ENCODE results near the gene OR2A25. TPM values are rescaled to one million over a fixed set of nuclear protein-coding genes. Genes with fewer than 3 reads are reported as not detected.

The OR2A25 gene, protein sequence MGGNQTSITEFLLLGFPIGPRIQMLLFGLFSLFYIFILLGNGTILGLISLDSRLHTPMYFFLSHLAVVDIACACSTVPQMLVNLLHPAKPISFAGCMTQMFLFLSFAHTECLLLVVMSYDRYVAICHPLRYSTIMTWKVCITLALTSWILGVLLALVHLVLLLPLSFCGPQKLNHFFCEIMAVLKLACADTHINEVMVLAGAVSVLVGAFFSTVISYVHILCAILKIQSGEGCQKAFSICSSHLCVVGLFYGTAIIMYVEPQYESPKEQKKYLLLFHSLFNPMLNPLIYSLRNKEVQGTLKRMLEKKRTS
- total RNA-seq (2021) (not detected in 3 replicates), Bru-seq, nascent RNA (not detected)
- long read RNA-seq, experiment 1: 0 reads
- long read RNA-seq, experiment 2: 0 reads
- long read RNA-seq, experiment 3: 0 reads

DNA sequence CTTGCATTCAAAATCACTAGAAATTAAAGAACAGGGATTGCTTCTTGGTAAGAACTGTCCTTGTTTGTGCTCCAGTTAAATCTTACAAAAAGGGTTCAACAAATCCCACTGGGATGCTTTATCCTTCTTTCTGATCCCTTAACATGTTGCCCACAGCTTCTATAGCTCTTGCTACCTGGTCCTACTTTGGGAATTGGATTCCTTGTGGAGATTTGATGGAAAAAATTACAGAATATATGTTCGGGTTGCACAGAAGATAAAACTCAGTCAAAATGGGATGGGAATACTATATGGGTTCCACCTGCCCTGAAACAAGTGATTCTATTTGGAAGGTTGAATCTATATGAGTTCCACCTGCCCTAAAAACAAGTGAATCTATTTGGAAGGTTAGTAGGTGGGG, at the start of gene OR2A25:
TSS of gene OR2A25 (plus strand) at position 301 of the 400 bp plus-strand sequence. CDS start 4,409 bp downstream, outside the sequence.
- no peaks in the 10 kb centered on the region for H3K27me3 Mint-ChIP-seq (ENCODE audit: low read depth)
- ChIA-PET CTCF (interaction anchor here (1.1 kb wide), 1 partner anchor 58 kb away, joined by 4 read pairs; no protein-coding TSS in a partner anchor), POLR2A (no interaction called here)
- no peak within 1 kb of the TSS for H3K4me3 Mint-ChIP-seq
- peaks cover 8% of the 10 kb centered on the region for H3K9me3 Mint-ChIP-seq
- ATAC-seq (no peak), DNase-seq (ENCODE audit: low spot score) (no peak)
- no peak within 1 kb of the TSS for H3K27ac Mint-ChIP-seq
- no peaks in the 10 kb centered on the region for H3K36me3 Mint-ChIP-seq
- TF ChIP-seq CBFB (CRISPR knock-in tag; IDR thresholded peaks at IDR 0.05; ENCODE audit: low read depth): no peak
- TF ChIP-seq, protein P1, sequence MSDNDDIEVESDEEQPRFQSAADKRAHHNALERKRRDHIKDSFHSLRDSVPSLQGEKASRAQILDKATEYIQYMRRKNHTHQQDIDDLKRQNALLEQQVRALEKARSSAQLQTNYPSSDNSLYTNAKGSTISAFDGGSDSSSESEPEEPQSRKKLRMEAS (CRISPR knock-in tag; IDR thresholded peaks at IDR 0.05): no peak
- TF ChIP-seq, protein P2, sequence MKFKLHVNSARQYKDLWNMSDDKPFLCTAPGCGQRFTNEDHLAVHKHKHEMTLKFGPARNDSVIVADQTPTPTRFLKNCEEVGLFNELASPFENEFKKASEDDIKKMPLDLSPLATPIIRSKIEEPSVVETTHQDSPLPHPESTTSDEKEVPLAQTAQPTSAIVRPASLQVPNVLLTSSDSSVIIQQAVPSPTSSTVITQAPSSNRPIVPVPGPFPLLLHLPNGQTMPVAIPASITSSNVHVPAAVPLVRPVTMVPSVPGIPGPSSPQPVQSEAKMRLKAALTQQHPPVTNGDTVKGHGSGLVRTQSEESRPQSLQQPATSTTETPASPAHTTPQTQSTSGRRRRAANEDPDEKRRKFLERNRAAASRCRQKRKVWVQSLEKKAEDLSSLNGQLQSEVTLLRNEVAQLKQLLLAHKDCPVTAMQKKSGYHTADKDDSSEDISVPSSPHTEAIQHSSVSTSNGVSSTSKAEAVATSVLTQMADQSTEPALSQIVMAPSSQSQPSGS (CRISPR knock-in tag; IDR thresholded peaks at IDR 0.05; ENCODE audit: borderline replicate concordance, low read depth): no peak
- TF ChIP-seq, protein P3, sequence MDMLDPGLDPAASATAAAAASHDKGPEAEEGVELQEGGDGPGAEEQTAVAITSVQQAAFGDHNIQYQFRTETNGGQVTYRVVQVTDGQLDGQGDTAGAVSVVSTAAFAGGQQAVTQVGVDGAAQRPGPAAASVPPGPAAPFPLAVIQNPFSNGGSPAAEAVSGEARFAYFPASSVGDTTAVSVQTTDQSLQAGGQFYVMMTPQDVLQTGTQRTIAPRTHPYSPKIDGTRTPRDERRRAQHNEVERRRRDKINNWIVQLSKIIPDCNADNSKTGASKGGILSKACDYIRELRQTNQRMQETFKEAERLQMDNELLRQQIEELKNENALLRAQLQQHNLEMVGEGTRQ (CRISPR knock-in tag; IDR thresholded peaks at IDR 0.05): no peak
- TF ChIP-seq ZBTB21 (CRISPR knock-in tag; IDR thresholded peaks at IDR 0.05; ENCODE audit: borderline replicate concordance): no peak
- TF ChIP-seq, protein P4, sequence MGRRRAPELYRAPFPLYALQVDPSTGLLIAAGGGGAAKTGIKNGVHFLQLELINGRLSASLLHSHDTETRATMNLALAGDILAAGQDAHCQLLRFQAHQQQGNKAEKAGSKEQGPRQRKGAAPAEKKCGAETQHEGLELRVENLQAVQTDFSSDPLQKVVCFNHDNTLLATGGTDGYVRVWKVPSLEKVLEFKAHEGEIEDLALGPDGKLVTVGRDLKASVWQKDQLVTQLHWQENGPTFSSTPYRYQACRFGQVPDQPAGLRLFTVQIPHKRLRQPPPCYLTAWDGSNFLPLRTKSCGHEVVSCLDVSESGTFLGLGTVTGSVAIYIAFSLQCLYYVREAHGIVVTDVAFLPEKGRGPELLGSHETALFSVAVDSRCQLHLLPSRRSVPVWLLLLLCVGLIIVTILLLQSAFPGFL (CRISPR knock-in tag; IDR thresholded peaks at IDR 0.05; ENCODE audit: borderline replicate concordance): no peak
- no peak for TF ChIP-seq ZNF138 (CRISPR knock-in tag; conservative IDR thresholded peaks at IDR 0.05)
- no peak for TF ChIP-seq FOXP1 (CRISPR knock-in tag; IDR thresholded peaks at IDR 0.05; ENCODE audit: borderline replicate concordance)
- TF ChIP-seq OVOL2 (CRISPR knock-in tag; IDR thresholded peaks at IDR 0.05; ENCODE audit: borderline replicate concordance): no peak
- TF ChIP-seq, protein P5, sequence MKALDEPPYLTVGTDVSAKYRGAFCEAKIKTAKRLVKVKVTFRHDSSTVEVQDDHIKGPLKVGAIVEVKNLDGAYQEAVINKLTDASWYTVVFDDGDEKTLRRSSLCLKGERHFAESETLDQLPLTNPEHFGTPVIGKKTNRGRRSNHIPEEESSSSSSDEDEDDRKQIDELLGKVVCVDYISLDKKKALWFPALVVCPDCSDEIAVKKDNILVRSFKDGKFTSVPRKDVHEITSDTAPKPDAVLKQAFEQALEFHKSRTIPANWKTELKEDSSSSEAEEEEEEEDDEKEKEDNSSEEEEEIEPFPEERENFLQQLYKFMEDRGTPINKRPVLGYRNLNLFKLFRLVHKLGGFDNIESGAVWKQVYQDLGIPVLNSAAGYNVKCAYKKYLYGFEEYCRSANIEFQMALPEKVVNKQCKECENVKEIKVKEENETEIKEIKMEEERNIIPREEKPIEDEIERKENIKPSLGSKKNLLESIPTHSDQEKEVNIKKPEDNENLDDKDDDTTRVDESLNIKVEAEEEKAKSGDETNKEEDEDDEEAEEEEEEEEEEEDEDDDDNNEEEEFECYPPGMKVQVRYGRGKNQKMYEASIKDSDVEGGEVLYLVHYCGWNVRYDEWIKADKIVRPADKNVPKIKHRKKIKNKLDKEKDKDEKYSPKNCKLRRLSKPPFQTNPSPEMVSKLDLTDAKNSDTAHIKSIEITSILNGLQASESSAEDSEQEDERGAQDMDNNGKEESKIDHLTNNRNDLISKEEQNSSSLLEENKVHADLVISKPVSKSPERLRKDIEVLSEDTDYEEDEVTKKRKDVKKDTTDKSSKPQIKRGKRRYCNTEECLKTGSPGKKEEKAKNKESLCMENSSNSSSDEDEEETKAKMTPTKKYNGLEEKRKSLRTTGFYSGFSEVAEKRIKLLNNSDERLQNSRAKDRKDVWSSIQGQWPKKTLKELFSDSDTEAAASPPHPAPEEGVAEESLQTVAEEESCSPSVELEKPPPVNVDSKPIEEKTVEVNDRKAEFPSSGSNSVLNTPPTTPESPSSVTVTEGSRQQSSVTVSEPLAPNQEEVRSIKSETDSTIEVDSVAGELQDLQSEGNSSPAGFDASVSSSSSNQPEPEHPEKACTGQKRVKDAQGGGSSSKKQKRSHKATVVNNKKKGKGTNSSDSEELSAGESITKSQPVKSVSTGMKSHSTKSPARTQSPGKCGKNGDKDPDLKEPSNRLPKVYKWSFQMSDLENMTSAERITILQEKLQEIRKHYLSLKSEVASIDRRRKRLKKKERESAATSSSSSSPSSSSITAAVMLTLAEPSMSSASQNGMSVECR (CRISPR knock-in tag; IDR thresholded peaks at IDR 0.05; ENCODE audit: borderline replicate concordance): no peak
- TF ChIP-seq SOX15 (CRISPR knock-in tag; IDR thresholded peaks at IDR 0.05): no peak
- TF ChIP-seq, protein P6, sequence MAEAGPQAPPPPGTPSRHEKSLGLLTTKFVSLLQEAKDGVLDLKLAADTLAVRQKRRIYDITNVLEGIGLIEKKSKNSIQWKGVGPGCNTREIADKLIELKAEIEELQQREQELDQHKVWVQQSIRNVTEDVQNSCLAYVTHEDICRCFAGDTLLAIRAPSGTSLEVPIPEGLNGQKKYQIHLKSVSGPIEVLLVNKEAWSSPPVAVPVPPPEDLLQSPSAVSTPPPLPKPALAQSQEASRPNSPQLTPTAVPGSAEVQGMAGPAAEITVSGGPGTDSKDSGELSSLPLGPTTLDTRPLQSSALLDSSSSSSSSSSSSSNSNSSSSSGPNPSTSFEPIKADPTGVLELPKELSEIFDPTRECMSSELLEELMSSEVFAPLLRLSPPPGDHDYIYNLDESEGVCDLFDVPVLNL (CRISPR knock-in tag; IDR thresholded peaks at IDR 0.05; ENCODE audit: borderline replicate concordance, low read depth): no peak
- TF ChIP-seq, protein P7, sequence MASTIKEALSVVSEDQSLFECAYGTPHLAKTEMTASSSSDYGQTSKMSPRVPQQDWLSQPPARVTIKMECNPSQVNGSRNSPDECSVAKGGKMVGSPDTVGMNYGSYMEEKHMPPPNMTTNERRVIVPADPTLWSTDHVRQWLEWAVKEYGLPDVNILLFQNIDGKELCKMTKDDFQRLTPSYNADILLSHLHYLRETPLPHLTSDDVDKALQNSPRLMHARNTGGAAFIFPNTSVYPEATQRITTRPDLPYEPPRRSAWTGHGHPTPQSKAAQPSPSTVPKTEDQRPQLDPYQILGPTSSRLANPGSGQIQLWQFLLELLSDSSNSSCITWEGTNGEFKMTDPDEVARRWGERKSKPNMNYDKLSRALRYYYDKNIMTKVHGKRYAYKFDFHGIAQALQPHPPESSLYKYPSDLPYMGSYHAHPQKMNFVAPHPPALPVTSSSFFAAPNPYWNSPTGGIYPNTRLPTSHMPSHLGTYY (CRISPR knock-in tag; IDR thresholded peaks at IDR 0.05): no peak
- TF ChIP-seq, protein P8, sequence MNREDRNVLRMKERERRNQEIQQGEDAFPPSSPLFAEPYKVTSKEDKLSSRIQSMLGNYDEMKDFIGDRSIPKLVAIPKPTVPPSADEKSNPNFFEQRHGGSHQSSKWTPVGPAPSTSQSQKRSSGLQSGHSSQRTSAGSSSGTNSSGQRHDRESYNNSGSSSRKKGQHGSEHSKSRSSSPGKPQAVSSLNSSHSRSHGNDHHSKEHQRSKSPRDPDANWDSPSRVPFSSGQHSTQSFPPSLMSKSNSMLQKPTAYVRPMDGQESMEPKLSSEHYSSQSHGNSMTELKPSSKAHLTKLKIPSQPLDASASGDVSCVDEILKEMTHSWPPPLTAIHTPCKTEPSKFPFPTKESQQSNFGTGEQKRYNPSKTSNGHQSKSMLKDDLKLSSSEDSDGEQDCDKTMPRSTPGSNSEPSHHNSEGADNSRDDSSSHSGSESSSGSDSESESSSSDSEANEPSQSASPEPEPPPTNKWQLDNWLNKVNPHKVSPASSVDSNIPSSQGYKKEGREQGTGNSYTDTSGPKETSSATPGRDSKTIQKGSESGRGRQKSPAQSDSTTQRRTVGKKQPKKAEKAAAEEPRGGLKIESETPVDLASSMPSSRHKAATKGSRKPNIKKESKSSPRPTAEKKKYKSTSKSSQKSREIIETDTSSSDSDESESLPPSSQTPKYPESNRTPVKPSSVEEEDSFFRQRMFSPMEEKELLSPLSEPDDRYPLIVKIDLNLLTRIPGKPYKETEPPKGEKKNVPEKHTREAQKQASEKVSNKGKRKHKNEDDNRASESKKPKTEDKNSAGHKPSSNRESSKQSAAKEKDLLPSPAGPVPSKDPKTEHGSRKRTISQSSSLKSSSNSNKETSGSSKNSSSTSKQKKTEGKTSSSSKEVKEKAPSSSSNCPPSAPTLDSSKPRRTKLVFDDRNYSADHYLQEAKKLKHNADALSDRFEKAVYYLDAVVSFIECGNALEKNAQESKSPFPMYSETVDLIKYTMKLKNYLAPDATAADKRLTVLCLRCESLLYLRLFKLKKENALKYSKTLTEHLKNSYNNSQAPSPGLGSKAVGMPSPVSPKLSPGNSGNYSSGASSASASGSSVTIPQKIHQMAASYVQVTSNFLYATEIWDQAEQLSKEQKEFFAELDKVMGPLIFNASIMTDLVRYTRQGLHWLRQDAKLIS (CRISPR knock-in tag; IDR thresholded peaks at IDR 0.05; ENCODE audit: borderline replicate concordance): no peak
- H3K4me1 Mint-ChIP-seq: no peaks in the 10 kb centered on the region

Data from WTC11 (cell line).